ENCODE measurements around the gene JADE2. TPM values are rescaled to one million over a fixed set of nuclear protein-coding genes. Genes with fewer than 3 reads are reported as not detected.

JADE2 gene
- total RNA-seq, 1 donor from 2014 or later: 10.8 TPM

- H3K4me3 Mint-ChIP-seq: no peak overlapping the region
- TF ChIP-seq CTCF (conservative IDR thresholded peaks at IDR 0.05): no peak
These were observed 57.5 kb downstream of the JADE2 start for GRCh38 chr5:134582941-134583340.

GRCh38 chr5:134583766-134584165, 58.3 kb downstream of the JADE2 start:
- H3K27me3 Mint-ChIP-seq: no peaks in the 10 kb centered on the region
- no peak for DNase-seq (ENCODE audit: extremely low spot score, unreplicated experiment)
- H3K4me3 Mint-ChIP-seq: no peak overlapping the region
- no peaks in the 10 kb centered on the region for H3K4me1 Mint-ChIP-seq (ENCODE audit: unreplicated experiment)
- no peaks in the 10 kb centered on the region for H3K36me3 Mint-ChIP-seq
- TF ChIP-seq CTCF (conservative IDR thresholded peaks at IDR 0.05): no peak
- H3K27ac Mint-ChIP-seq: no peak overlapping the region
- H3K9me3 Mint-ChIP-seq: no peaks in the 10 kb centered on the region

More at GRCh38 chr5:134582941-134583340, 57.5 kb downstream of the JADE2 start:
- H3K4me1 Mint-ChIP-seq (ENCODE audit: unreplicated experiment): peaks cover under 1% of the 10 kb centered on the region
- no peak overlapping the region for H3K27ac Mint-ChIP-seq
- no peaks in the 10 kb centered on the region for H3K9me3 Mint-ChIP-seq
- no peaks in the 10 kb centered on the region for H3K27me3 Mint-ChIP-seq
- no peak for DNase-seq (ENCODE audit: extremely low spot score, unreplicated experiment)
- no peaks in the 10 kb centered on the region for H3K36me3 Mint-ChIP-seq

GRCh38 chr5:134584662-134585061, 59.2 kb downstream of the JADE2 start:
- Mint-ChIP-seq H3K27ac (no peak overlapping the region), H3K4me3 (no peak overlapping the region)
- TF ChIP-seq CTCF (conservative IDR thresholded peaks at IDR 0.05): no peak

GRCh38 chr5:134585966-134586365, 60.5 kb downstream of the JADE2 start:
- DNase-seq (ENCODE audit: extremely low spot score, unreplicated experiment): no peak

More at GRCh38 chr5:134584662-134585061, 59.2 kb downstream of the JADE2 start:
- no peaks in the 10 kb centered on the region for H3K27me3 Mint-ChIP-seq
- H3K36me3 Mint-ChIP-seq: no peaks in the 10 kb centered on the region
- DNase-seq (ENCODE audit: extremely low spot score, unreplicated experiment): no peak
- no peaks in the 10 kb centered on the region for H3K9me3 Mint-ChIP-seq
- H3K4me1 Mint-ChIP-seq (ENCODE audit: unreplicated experiment): no peaks in the 10 kb centered on the region

GRCh38 chr5:134586866-134587524, 61.5 kb downstream of the JADE2 start:
- no peak overlapping the region for H3K4me3 Mint-ChIP-seq
- TF ChIP-seq CTCF (conservative IDR thresholded peaks at IDR 0.05): peak; percentile 77
- no peak for DNase-seq (ENCODE audit: extremely low spot score, unreplicated experiment)
- H3K36me3 Mint-ChIP-seq: no peaks in the 10 kb centered on the region
- H3K27me3 Mint-ChIP-seq: no peaks in the 10 kb centered on the region
- H3K4me1 Mint-ChIP-seq (ENCODE audit: unreplicated experiment): peaks cover 7% of the 10 kb centered on the region
- no peaks in the 10 kb centered on the region for H3K9me3 Mint-ChIP-seq
- H3K27ac Mint-ChIP-seq: peak overlapping the region; percentile 30

More at GRCh38 chr5:134585966-134586365, 60.5 kb downstream of the JADE2 start:
- no peak for TF ChIP-seq CTCF (conservative IDR thresholded peaks at IDR 0.05)
- H3K4me3 Mint-ChIP-seq: no peak overlapping the region
- H3K36me3 Mint-ChIP-seq: no peaks in the 10 kb centered on the region
- no peaks in the 10 kb centered on the region for H3K4me1 Mint-ChIP-seq (ENCODE audit: unreplicated experiment)
- H3K27me3 Mint-ChIP-seq: no peaks in the 10 kb centered on the region
- H3K27ac Mint-ChIP-seq: no peak overlapping the region
- H3K9me3 Mint-ChIP-seq: no peaks in the 10 kb centered on the region
